GM19438 (cell line): ENCODE measurements around the gene DHX30.
A peak's percentile ranks its signal among the peaks of the same experiment; 100 is the strongest.
"Not testable (repeated sequence)": the region's sequence is repeated elsewhere in the genome, so short reads cannot be mapped to it uniquely, and the experiment has no call there.

Experiments used
- ATAC-seq: cut with Tn5 transposase; IDR thresholded peaks from one replicate; pipeline ENCODE4 v1.9.1; 2021; ENCODE audit warnings: low read depth; ENCODE audit not compliant: unreplicated experiment

DHX30 gene

DNA sequence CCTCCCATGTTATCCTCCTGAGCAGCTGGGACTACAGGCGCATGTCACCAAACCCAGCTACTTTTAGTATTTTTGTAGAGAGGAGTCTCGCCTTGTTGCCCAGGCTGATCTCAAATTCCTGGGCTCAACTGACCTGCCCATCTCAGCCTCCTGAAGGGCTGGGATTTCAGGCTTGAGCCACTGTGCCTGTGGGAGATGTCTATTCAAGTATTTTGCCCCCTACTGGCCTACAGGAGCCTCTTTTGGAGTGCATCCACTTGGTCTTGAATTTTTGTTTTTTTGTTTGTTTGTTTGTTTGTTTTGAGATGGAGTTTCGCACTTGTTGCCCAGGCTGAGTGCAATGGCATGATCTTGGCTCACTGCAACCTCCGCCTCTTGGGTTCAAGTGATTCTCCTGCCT lies 3.2 kb upstream of the DHX30 start:
- no peak for ATAC-seq

DNA sequence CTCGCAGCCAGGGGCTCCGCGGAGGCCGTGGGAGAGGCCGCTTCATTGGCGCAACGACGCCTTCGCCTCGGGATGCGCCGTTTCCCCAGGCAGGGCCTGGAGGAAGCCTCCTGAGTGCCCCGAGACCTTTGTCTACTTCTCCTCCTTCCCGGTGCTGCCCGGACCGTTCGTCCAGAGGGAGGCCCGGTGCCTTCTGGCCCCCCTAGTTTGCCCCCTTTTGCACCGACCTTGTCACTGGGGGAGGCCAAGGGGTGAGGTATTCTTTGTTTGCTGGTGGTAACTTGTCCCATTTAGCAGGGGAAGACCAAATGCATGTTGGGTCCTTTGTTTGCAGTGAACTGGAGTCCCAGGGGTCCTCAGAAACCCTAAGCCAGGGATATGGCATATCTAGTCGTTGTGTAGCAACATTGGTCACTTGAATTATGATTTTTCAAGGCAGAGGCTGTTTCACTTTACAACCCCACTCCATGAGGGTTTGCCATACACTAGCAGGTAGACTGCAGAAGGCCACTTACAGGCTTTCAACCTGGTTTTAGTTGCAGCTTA lies 615 bp downstream of the DHX30 start:
- no peak for ATAC-seq

DNA sequence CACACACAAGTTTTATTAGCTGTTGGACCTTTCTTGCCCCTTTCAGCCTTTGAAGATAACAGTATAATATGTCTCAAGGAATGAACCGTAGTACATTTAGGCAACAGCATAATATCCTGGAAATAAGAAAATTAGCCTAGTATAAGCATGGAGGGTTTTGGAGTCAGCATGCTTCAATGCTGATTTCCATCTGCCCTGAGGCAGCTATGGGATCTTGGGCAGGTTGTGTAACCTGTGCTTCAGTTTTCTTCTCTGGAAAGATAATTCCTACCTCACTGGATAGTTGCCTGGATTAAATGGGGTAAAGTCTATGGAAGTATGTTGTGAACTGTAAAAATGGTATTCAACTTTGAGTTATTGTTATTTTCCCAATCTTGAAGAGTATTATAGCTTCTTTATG lies 1.6 kb downstream of the DHX30 start:
- no peak for ATAC-seq

DNA sequence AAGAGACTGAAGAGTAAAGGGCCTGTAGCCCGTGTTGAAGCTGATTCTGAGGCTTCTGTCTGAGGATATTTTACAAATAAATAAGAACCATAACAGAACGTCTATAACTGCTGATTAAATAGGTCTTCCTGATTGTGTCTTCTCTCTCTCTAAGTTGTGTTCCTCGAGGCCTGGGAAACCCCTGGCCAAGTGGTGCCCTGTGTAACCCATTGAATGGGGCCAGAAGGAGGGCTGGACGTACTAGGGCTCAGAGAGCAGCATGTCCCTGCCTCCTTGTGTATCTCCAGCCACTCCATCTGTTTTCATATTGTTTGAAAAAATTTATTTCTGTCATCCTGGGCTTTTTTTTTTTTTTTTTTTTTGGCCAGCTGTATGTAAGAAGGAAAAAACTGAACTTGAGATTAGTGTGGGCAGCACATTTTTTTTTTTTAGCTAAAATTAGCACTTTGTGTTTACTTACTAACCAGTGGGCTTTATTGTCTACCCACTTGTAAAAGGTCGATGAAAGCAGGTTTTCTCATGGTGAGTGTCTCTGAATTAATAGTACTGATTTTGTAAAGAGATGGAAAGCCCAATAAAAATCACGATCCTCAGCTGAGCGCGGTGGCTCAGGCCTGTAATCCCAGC lies 10.7 kb downstream of the DHX30 start:
- ATAC-seq: no peak

DNA sequence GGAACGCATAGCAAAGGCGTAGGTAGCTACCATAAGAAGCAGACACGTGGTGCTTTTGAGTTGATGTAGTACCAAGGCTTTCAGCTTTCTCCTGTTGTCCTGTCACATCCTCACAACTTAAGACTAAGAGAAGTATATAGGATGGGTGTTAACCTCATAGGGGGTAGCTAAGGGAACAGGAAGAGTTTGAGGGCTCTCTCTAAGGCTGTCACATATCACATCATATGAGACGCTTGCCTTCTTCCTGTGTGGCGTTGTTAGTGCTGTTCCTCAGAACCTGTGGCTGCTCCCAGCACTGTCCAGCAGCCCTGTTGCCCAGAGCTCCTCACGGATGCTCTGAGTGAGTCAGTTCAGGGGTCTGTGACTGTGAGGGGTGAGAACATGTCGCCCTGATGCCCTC lies 14.7 kb downstream of the DHX30 start:
- no peak for ATAC-seq

DNA sequence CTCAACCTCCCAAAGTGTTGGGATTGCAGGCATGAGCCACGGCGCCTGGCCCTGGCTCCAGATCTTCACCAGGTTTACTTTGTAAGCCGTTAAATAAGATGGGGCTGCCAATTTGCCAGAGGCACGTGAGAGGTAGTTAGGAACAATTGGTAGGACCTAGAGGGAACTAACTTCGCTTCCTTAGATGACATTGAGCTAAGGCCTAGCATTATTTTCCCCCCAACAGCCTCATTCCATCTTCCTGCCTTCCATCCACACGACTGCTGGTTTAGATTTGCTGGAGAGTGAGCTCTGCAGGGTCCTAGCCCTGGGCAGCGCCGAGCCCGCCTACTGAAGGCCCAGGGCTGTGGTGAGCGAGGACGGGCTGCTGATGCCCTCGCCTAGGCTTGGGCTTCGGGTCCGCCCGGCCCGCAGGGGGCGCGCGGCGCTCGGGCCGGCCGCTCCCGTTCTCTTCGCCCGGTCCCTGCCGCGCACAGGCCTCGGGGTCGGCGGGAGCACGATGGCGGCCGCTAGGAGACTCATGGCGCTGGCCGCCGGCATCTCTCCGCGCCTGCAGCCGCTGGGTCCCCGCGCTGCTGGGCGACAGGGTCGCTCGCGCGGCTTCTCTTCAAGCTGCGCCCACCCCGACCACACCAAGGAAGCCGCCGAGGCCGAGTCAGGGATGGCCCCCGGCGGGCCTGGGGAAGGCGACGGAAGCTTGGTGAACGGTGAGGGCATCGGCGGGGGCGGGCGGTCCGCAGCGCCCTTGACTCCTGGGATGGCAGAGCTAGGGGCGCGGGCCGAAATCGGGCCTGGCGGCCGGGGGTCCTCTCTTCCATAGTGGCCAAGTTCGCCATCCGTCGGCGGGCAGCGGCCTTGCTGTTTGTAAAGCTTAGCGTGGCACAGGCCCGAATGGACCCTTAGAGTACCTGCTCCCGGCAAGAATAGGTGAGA lies 21.9 kb downstream of the DHX30 start:
- peak; percentile 91 for ATAC-seq

DNA sequence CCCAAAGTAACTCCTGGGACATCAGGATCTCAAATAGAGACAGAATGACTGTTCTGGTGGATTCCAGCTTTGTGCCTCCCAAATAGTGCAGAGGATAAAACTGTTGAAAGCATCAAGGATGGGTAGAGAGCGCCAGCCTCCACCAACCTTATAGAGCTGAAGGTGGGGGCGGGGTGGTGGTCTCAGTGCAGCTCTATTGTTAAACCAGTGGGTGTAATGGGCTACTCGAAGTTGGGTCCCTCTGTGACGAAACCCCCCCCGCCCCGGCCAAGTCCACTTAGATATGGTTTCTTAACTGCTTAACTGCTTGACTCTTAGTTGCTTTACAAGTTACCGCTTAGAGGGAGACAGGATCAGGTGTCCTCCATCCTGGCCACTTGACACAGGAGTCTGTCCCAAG lies 22.7 kb downstream of the DHX30 start:
- ATAC-seq: no peak

DNA sequence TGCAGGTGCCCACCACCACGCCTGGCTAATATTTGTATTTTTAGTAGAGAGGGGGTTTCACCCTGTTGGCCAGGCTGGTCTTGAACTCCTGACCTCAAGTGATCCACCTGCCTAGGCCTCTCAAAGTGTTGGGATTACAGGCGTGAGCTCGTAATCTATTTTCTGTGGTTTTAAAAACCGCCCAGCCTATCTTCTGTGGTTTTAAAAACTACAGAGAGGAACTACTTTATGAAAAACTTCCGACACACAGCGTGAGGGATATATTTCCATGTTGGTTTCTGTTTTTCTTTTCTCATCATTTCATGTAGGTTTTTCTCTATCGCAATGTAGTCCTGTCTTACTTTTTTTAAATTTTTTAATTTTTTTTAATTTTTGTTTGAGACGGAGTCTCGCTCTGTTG lies 26.5 kb downstream of the DHX30 start:
- ATAC-seq: not testable (repeated sequence)

DNA sequence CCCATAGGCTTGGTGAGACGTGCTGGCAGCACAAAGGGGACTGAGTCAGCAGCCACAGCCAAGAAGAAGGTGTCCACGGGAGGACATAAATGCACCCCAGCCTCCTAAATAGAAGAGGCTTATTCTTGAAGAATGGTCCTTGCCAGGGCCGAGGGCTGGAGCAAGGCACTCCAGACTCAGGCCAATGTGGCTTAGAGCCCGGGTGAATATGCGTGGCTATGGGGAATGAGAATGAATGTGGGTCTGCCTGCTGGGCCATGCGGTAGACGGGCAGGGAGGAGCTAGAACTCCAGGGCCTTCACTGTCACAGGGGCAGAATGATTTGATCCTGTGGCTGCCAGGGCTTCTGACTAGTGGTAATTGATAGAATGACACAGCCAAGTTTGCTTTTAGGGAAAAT lies 34.0 kb downstream of the DHX30 start:
- no peak for ATAC-seq

DNA sequence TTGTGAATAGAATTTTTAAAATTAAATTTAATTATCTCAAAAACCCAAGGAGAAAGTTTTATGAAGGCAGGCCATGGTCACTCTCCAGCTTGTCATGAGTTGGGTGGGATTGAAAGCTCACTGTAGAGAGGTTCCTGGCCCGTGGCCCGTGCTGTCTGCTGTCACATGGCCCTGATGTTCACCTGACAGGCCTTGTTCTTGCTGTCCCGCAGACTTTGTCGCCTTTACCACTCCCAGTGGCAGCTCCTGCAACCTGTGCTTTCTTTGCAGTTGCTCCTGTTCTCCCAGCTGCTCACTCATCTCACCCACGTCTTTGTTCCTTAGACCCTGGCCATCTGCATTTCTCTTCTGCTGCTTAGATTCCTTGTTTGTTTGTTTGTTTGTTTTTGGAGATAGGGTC lies 35.6 kb downstream of the DHX30 start:
- no peak for ATAC-seq

DNA sequence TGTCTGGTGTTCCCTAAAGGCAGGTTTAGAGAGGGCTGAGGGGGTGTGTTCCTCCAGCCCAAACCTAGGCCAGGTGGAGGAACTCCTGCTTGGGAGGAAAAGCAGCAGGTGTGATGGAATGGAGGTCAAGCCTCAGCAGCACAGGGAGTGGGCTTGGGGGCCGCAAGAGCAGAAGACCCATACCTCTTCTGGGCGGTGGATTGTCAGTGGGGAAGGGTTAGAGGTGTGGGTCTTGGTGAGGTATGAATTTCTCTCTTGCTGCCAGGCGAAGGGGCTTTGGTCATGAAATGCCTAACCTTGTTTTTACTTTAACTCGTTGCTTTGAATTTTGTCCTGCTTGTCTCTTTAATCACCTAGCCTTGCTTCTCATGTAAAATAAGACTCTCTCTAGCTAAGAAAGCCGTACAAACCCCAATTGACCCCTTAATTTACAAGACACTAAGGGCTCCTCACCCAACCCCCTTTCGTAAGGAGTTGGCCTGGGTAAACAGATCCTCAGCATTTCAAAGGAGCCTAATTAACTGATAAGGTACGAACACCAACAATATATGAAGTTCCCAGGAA lies 38.9 kb downstream of the DHX30 start:
- ATAC-seq: no peak

DNA sequence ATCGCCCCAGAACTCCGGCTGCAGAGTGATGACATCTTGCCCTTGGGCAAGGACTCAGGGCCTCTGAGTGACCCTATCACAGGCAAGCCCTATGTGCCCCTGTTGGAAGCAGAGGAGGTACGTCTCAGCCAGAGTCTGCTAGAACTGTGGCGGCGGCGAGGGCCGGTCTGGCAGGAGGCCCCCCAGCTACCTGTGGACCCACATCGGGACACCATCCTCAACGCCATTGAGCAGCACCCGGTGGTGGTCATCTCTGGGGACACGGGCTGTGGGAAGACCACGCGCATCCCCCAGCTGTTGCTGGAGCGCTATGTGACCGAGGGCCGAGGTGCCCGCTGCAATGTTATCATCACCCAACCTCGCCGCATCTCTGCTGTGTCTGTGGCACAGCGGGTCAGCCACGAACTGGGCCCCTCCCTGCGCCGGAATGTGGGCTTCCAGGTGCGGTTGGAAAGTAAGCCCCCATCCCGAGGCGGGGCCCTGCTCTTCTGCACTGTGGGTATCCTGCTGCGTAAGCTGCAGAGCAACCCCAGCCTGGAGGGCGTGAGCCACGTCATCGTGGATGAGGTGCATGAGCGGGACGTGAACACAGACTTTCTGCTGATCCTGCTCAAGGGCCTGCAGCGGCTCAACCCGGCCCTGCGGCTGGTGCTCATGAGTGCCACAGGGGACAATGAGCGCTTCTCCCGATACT lies 43.4 kb downstream of the DHX30 start:
- ATAC-seq: no peak

DNA sequence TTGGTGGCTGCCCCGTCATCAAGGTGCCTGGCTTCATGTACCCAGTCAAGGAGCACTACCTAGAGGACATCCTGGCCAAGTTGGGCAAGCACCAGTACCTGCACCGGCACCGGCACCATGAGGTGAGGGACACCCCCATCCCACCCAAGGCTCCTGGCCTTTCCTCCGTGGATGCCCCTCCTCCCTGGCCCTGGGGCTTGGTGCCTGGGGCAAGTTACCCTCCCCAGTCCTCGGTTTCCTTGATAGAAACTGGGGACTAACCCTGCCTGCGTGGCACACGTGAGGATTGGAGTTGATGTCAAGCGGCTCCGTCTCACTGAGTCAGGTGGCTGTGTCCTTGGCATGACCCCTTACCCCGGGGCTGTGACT lies 43.9 kb downstream of the DHX30 start:
- no peak for ATAC-seq

DNA sequence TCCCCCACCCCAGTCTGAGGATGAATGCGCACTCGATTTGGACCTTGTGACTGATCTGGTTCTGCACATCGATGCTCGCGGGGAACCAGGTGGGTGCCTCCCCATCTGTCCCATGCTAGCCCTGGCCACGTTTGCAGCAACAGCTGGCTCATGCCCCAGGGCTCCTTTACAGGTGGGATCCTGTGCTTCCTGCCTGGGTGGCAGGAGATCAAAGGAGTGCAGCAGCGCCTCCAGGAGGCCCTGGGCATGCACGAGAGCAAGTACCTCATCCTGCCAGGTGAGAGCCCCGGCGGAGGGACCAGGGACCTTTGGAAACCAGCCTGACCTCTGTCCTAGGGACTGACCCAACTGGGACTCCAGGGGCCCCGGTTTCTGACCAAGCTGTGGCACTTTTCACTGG lies 44.3 kb downstream of the DHX30 start:
- ATAC-seq: no peak

DNA sequence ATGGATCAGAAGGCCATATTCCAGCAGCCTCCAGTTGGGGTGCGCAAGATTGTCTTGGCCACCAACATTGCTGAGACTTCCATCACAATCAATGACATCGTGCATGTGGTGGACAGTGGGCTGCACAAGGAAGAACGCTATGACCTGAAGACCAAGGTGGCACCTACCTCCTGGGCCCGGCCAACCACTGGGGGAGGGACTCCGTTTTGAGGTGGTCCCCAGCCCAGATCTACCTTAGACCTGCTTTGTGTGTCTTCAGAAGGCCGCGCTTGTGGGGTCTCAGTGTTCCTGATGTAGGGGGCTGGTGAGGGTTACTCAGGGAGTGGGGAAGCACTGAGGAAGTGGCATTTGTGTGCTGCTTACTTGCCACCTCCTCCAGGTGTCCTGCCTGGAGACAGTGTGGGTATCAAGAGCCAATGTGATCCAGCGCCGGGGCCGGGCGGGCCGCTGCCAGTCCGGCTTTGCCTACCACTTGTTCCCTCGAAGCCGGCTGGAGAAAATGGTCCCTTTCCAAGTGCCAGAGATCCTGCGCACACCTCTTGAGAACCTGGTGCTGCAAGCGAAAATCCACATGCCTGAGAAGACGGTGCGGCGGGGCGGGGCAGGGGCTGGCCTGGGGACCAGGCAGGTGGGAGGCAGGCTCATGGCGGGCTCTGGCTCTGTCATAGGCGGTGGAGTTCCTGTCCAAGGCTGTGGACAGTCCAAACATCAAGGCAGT lies 45.0 kb downstream of the DHX30 start:
- ATAC-seq: no peak

DNA sequence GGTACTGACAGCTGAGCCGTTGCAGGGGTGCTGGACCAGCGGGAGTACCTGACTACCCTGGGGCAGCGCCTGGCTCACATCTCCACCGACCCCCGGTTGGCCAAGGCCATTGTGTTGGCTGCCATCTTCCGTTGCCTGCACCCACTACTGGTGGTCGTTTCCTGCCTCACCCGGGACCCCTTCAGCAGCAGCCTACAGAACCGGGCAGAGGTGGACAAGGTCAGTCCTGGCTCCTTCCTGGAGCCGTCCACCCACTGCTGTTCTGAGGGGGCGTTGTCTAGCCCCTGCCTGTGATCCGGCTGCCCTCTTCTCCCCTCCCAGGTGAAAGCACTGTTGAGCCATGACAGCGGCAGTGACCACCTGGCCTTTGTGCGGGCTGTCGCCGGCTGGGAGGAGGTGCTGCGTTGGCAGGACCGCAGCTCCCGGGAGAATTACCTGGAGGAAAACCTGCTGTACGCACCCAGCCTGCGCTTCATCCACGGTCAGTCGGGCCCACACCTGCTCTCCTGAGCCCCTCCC lies 45.7 kb downstream of the DHX30 start:
- no peak for ATAC-seq

DNA sequence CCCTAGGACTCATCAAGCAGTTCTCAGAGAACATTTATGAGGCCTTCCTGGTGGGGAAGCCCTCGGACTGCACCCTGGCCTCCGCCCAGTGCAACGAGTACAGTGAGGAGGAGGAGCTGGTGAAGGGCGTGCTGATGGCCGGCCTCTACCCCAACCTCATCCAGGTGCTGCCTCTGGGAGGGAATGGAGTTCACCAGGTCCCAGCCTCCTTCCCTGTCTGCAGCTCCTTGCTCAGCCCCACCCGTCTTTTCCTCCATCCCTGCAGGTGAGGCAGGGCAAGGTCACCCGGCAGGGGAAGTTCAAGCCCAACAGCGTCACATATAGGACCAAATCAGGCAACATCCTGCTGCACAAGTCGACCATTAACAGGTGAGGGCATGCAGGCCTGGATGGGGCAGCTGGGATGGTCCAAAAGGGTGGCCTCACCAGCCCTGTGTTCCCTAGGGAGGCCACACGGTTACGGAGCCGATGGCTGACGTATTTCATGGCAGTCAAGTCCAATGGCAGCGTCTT lies 46.3 kb downstream of the DHX30 start:
- no peak for ATAC-seq

DNA sequence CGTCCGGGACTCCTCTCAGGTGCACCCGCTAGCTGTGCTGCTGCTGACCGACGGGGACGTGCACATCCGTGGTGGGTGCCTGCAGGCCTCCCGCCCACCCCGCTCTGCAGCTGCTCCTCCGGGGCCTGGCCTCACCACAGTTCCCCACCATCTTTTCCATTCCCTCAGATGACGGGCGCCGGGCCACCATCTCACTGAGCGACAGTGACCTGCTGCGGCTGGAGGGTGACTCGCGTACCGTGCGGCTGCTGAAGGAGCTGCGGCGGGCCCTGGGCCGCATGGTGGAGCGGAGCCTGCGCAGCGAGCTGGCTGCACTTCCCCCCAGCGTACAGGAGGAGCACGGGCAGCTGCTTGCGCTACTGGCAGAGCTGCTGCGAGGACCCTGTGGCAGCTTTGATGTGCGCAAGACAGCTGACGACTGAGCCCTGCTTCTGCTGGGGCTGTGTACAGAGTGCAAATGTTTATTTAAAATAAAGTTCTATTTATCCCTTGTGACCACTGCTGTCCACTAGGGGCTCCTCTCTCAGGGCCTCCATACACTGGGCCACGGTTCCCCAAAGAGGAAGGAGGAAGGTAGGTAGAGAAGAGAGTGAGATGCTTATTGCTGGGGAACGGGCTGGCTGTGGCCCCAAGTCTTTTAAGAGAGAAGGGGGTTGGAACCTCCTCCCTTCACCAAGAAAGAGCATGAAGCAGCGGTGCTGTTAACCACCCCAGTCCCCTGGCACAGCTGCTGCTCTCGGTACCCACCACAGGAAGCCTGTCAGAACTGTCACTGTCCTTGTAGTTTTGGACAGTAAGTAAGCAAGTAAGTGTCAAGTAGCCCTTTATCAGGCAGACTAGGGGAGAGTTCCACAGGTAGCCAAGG lies 47.0 kb downstream of the DHX30 start:
- ATAC-seq: no peak
